Fibroblast of skin of right quadriceps (primary cell): ENCODE results near the gene NSUN3.
"Not testable (repeated sequence)": the region's sequence is repeated elsewhere in the genome, so short reads cannot be mapped to it uniquely, and the experiment has no call there.

Experiments used
- DNase-seq: peaks from one replicate; pipeline ENCODE4 v3.0.0-alpha.2; 2013

NSUN3 gene

GRCh38 chr3:94062513-94063404 lies at the start of gene NSUN3, which contains the start of gene DHFR2:
Gene NSUN3 (plus strand): TSS chr3:94063061. CDS start chr3:94063127, 66 bp downstream.
Gene DHFR2 (minus strand): TSS chr3:94062916. CDS start chr3:94061511, 1,405 bp downstream.
- peak; percentile 98 for DNase-seq

DNA sequence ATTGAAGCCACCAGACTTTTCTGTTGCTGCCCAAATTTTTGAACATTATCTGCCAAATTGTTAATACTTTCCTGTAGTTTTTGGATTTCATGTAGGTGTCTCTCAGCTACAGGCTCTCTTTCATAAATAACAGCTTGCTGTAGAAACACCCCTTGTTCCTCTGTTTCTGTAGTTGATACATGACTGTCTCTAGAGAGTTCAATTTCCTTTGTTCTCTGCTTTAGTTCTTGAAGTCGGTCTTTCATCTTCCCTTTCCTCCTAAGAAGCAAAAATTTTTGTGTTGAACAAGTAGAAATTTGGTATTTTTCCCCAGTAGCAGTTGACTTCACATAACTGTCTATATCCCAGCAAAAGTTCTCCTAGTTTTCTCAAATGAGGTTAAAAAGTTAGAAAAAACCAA lies 47.8 kb upstream of the NSUN3 start:
- no peak for DNase-seq

DNA sequence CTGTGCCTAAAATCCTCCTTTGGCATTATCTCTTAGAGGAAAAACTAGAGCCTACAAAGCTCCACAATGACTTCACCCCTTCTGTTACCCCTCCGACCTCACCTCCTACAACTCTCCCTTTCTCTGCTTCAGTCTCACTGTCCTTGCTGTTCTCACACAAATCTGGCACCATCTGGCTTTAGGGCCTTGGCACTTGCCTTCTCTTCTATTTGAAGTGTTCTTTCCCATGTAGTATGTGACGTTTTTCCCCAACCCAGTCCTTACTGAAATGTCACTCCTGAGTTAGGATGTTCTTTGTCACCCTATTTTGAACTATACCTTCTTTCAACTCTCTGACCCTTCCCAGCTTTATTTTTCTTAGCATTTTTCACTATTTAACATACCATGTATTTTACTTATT lies 43.2 kb upstream of the NSUN3 start:
- DNase-seq = no peak

DNA sequence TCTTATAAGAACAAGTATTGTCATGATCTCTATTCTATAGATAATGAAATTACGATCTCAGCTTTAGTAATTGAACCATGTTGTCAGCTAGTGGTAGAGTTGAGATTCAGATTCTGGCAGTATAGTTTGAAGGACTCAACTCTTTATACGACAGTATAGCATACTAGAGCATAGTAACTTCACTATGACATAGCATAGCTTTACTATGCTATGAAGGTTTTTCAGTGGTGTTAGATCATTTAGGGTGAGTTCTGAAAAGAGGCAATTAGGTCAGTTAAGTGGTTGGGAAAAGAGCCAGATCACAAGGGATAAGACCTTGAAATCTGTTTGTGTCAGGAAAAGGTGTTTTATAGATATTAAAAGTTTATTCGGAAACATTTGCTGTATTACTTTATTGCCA lies 42.6 kb upstream of the NSUN3 start:
- DNase-seq = no peak

- DNase-seq = peak; percentile 34
Measured at GRCh38 chr3:94024385-94024784, 38.5 kb upstream of the NSUN3 start.

DNA sequence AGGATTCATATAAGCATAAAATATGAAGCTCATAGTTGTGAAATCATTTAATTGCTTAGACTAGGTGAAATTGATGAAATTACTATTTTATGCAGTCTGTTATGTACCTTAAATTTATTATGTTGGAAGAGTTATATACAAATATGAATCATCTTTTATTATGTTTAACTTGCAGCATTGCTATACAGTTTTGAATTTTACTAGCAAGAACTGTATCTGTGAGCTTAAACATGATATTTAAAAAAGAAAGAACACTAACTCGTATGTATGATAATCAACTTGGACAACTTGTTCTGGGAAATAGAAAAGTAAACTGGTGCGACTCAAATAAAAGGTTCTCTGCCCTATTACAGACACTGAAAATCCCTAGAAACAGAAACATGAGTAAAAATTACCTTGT lies 36.2 kb upstream of the NSUN3 start:
- no peak for DNase-seq

- DNase-seq = no peak
Measured at GRCh38 chr3:94028093-94028837, 34.6 kb upstream of the NSUN3 start, which contains the start of gene STX19. Gene STX19 (minus strand): TSS chr3:94028597. CDS start chr3:94015269, 13,328 bp downstream.

DNA sequence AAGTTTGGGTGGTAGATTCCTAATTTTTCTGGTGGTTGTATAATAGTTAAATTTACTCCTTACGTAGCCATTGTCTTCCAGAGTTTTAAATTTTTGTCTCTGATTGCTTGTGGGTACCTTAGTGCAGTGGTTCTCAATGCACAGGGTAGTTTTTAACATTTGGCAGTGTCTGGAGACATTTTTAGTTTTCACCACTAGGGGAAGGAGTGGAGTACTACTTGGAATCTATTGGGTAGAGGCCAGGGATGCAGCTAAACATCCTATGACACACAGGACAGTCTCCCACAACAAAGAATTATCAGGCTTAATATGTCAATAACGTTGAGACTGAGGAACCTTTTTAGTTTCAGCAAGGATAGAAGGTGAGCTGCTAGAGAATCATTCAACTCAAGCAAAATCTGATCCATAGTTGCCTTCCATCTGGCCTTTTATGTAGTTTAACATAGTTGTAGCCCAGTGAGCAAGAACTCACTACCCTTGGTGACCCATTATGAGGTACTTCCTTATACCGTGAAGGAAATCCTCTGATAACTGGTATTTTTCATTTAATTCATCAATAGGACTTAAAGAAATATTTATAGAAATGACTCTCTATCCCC lies 25.9 kb upstream of the NSUN3 start:
- peak; percentile 45 for DNase-seq

GRCh38 chr3:94043285-94043684 lies 19.6 kb upstream of the NSUN3 start:
- no peak for DNase-seq

DNA sequence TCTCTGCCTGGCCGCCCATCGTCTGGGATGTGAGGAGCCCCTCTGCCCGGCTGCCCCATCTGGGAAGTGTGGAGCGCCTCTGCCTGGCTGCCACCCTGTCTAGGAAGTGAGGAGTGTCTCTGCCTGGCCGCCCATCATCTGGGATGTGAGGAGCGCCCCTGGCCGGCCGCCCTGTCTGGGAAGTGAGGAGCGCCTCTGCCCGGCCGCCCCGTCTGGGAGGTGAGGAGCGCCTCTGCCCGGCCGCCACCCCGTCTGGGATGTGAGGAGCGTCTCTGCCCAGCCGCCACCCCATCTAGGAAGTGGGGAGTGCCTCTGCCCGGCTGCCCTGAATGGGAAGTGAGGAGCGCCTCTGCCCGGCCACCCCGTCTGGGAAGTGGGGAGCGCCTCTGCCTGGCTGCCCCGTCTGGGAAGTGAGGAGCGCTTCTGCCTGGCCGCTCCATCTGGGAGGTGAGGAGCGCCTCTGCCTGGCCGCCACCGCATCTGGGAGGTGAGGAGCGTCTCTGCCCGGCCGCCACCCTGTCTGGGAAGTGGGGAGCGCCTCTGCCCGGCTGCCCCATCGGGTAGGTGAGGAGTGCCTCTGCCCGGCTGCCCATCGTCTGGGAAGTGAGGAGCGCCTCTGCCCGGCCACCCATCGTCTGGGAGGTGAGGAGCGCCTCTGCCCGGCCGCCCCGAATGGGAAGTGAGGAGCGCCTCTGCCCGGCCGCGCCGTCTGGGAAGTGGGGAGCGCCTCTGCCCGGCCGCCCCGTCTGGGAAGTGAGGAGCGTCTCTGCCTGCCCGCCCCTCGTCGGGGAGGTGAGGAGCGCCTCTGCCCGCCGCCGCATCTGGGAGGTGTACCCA lies 18.5 kb upstream of the NSUN3 start:
- DNase-seq = not testable (repeated sequence)

GRCh38 chr3:94046533-94046932 lies 16.3 kb upstream of the NSUN3 start:
- no peak for DNase-seq

DNA sequence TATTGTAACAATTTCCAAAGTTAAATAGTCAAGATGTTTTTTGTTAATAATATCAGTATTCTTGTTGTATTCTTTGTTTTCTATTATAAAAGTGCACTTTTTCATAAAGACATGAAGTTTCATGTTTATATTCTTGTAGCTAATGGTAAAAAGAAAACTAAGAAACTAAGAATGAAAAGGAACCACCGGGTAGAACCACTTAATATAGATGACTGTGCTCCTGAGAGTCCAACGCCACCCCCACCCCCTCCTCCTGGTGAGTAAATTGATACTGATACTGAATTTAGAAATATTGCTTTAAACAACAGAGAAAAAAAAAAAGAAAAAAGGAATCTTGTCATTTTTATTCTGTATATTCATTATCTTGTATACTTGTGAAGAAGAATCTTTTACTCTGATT lies 13.6 kb upstream of the NSUN3 start:
- DNase-seq = no peak

GRCh38 chr3:94050546-94050945 lies 12.3 kb upstream of the NSUN3 start:
- DNase-seq = no peak

GRCh38 chr3:94061297-94061696 lies 1.6 kb upstream of the NSUN3 start:
- no peak for DNase-seq

DNA sequence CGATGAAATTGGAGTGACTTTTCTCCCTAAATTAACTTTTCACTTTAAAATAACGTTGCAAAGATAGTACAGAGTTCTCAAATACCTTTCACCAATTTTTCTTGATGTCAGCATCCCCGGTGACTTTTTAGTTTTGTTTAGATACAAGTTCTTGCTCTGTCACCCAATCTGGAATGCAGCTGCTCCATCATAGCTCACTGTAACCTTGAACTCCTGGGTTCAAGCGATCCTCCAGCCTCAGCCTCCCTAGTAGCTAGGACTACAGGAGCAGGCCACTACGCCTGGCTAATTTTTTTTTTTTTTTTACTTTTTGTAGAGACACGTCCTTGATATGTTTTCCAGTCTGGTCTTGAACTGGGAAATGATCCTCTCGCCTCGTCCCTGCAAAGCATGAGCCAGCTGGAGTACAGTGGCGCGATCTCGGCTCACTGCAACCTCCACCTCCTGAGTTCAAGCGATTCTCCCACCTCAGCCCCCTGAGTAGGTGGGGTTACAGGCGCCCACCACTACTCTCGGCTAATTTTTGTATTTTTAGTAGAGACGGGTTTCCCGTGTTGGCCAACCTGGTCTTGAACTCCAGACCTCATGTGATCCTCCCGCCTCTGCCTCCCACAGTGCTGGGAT lies 747 bp downstream of the NSUN3 start:
- no peak for DNase-seq

GRCh38 chr3:94064243-94064860 lies 1.5 kb downstream of the NSUN3 start:
- DNase-seq = no peak

DNA sequence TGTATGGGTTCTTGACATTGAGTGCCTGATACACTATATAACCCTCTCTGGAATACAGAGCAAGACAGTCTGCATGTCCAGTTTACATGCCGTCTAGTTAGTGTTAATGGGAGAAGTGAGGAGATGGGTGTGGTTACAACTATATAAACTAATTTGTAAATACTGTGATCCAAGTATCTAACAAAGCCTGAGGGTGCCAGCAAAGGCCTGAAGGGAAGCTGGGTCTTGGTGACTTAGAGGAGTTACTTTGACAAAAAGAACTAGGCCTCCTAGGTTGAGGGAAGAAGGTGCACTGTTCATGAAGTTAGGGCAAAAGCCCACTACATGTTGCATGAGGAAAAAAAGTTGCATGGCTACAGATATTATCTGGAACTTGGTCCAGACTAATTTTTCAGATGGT lies 2.3 kb downstream of the NSUN3 start:
- DNase-seq = no peak

DNA sequence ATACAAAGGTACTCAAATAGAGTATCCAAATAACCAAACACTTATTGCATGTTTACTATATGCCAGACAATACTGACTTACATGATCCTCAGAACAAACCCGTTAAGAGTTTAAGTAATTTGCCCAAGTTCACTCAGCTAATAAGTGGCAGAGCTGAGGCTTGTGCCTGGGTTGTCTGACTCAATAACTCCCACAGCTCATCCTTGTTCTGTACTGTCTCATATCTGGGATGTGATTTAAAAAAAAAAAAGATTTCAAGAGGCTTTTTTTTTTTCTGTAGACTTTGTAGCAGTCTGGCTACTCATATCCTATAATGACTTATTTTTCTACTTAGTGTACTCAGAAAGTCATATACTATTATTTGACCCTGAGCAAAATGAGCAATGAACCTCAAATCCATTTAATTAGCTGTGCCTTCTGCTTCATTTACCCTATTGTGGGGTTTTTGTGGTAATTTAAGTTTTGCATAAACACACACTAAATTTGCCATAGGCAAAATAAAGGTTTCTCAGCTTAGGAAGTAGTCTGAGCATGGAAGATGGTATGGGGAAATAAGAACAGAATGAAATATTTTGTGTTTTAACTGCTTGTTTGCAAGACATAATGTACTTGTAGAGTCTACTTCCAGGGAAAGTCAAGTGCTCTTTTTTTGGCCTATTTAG lies 3.1 kb downstream of the NSUN3 start:
- no peak for DNase-seq

- no peak for DNase-seq
Measured at GRCh38 chr3:94066506-94067500, 3.9 kb downstream of the NSUN3 start.
